ENCODE data around the gene YIPF2.
A peak's percentile ranks its signal among the peaks of the same experiment; 100 is the strongest.

YIPF2 gene

GRCh38 chr19:10895920-10896319 is 32.5 kb downstream of the YIPF2 start:
- Histone ChIP-seq H3K27me3 (ENCODE audit: control insufficient read depth, insufficient read depth, low read length) (no peaks in the 10 kb centered on the region), H3K27ac (ENCODE audit: low read length) (no peak overlapping the region), H3K4me1 (ENCODE audit: control insufficient read depth, low read depth, low read length) (peaks cover 26% of the 10 kb centered on the region), H3K9ac (ENCODE audit: low read length) (no peak overlapping the region), H3K9me3 (ENCODE audit: control insufficient read depth, low read depth, low read length) (no peaks in the 10 kb centered on the region), H3K36me3 (ENCODE audit: control insufficient read depth, low read depth, low read length) (no peaks in the 10 kb centered on the region), H3K4me3 (ENCODE audit: low read length) (no peak overlapping the region)

- Histone ChIP-seq H3K9me3 (ENCODE audit: control insufficient read depth, low read depth, low read length) (no peaks in the 10 kb centered on the region), H3K27ac (ENCODE audit: low read length) (no peak overlapping the region), H3K9ac (ENCODE audit: low read length) (no peak overlapping the region), H3K27me3 (ENCODE audit: control insufficient read depth, insufficient read depth, low read length) (no peaks in the 10 kb centered on the region), H3K4me1 (ENCODE audit: control insufficient read depth, low read depth, low read length) (peaks cover 28% of the 10 kb centered on the region), H3K36me3 (ENCODE audit: control insufficient read depth, low read depth, low read length) (no peaks in the 10 kb centered on the region), H3K4me3 (ENCODE audit: low read length) (no peak overlapping the region)
These were observed 33.1 kb downstream of the YIPF2 start for GRCh38 chr19:10895363-10895762.

- Histone ChIP-seq H3K27ac (ENCODE audit: low read length) (no peak overlapping the region), H3K36me3 (ENCODE audit: control insufficient read depth, low read depth, low read length) (no peaks in the 10 kb centered on the region), H3K9ac (ENCODE audit: low read length) (no peak overlapping the region), H3K9me3 (ENCODE audit: control insufficient read depth, low read depth, low read length) (no peaks in the 10 kb centered on the region), H3K27me3 (ENCODE audit: control insufficient read depth, insufficient read depth, low read length) (no peaks in the 10 kb centered on the region), H3K4me3 (ENCODE audit: low read length) (no peak overlapping the region), H3K4me1 (ENCODE audit: control insufficient read depth, low read depth, low read length) (peaks cover 28% of the 10 kb centered on the region)
These were observed 33.6 kb downstream of the YIPF2 start for GRCh38 chr19:10894911-10895213.

- Histone ChIP-seq H3K9me3 (ENCODE audit: control insufficient read depth, low read depth, low read length) (no peaks in the 10 kb centered on the region), H3K4me3 (ENCODE audit: low read length) (no peak overlapping the region), H3K9ac (ENCODE audit: low read length) (no peak overlapping the region), H3K4me1 (ENCODE audit: control insufficient read depth, low read depth, low read length) (peaks cover 44% of the 10 kb centered on the region), H3K36me3 (ENCODE audit: control insufficient read depth, low read depth, low read length) (no peaks in the 10 kb centered on the region), H3K27ac (ENCODE audit: low read length) (no peak overlapping the region), H3K27me3 (ENCODE audit: control insufficient read depth, insufficient read depth, low read length) (no peaks in the 10 kb centered on the region)
These were observed 36.2 kb downstream of the YIPF2 start for GRCh38 chr19:10892256-10892655.

- Histone ChIP-seq H3K4me1 (ENCODE audit: control insufficient read depth, low read depth, low read length) (peaks cover 48% of the 10 kb centered on the region), H3K36me3 (ENCODE audit: control insufficient read depth, low read depth, low read length) (no peaks in the 10 kb centered on the region), H3K27ac (ENCODE audit: low read length) (no peak overlapping the region), H3K4me3 (ENCODE audit: low read length) (no peak overlapping the region), H3K27me3 (ENCODE audit: control insufficient read depth, insufficient read depth, low read length) (no peaks in the 10 kb centered on the region), H3K9ac (ENCODE audit: low read length) (no peak overlapping the region), H3K9me3 (ENCODE audit: control insufficient read depth, low read depth, low read length) (no peaks in the 10 kb centered on the region)
These were observed 36.9 kb downstream of the YIPF2 start for GRCh38 chr19:10891405-10892086.

- Histone ChIP-seq H3K4me1 (ENCODE audit: control insufficient read depth, low read depth, low read length) (peaks cover 55% of the 10 kb centered on the region), H3K9ac (ENCODE audit: low read length) (no peak overlapping the region), H3K27ac (ENCODE audit: low read length) (no peak overlapping the region), H3K36me3 (ENCODE audit: control insufficient read depth, low read depth, low read length) (no peaks in the 10 kb centered on the region), H3K27me3 (ENCODE audit: control insufficient read depth, insufficient read depth, low read length) (no peaks in the 10 kb centered on the region), H3K4me3 (ENCODE audit: low read length) (no peak overlapping the region), H3K9me3 (ENCODE audit: control insufficient read depth, low read depth, low read length) (no peaks in the 10 kb centered on the region)
These were observed 38.6 kb downstream of the YIPF2 start for GRCh38 chr19:10889880-10890279.

- no peaks in the 10 kb centered on the region for H3K27me3 ChIP-seq (ENCODE audit: control insufficient read depth, insufficient read depth, low read length)
- H3K9ac ChIP-seq (ENCODE audit: low read length) = peak overlapping the region; percentile 33
- no peaks in the 10 kb centered on the region for H3K36me3 ChIP-seq (ENCODE audit: control insufficient read depth, low read depth, low read length)
- H3K27ac ChIP-seq (ENCODE audit: low read length) = peak overlapping the region; percentile 77
- H3K4me1 ChIP-seq (ENCODE audit: control insufficient read depth, low read depth, low read length) = peaks cover 50% of the 10 kb centered on the region
- H3K4me3 ChIP-seq (ENCODE audit: low read length) = peak overlapping the region; percentile 39
- no peaks in the 10 kb centered on the region for H3K9me3 ChIP-seq (ENCODE audit: control insufficient read depth, low read depth, low read length)
These were observed 40.0 kb downstream of the YIPF2 start for GRCh38 chr19:10888421-10888866.

GRCh38 chr19:10887616-10888367 is 40.6 kb downstream of the YIPF2 start:
- Histone ChIP-seq H3K27me3 (ENCODE audit: control insufficient read depth, insufficient read depth, low read length) (no peaks in the 10 kb centered on the region), H3K9ac (ENCODE audit: low read length) (peak overlapping the region; percentile 33), H3K4me3 (ENCODE audit: low read length) (peak overlapping the region; percentile 39), H3K27ac (ENCODE audit: low read length) (peak overlapping the region; percentile 77), H3K9me3 (ENCODE audit: control insufficient read depth, low read depth, low read length) (no peaks in the 10 kb centered on the region), H3K36me3 (ENCODE audit: control insufficient read depth, low read depth, low read length) (no peaks in the 10 kb centered on the region), H3K4me1 (ENCODE audit: control insufficient read depth, low read depth, low read length) (peaks cover 50% of the 10 kb centered on the region)

- H3K4me3 ChIP-seq (ENCODE audit: low read length) = no peak overlapping the region
- no peaks in the 10 kb centered on the region for H3K9me3 ChIP-seq (ENCODE audit: control insufficient read depth, low read depth, low read length)
- no peaks in the 10 kb centered on the region for H3K36me3 ChIP-seq (ENCODE audit: control insufficient read depth, low read depth, low read length)
- no peak overlapping the region for H3K9ac ChIP-seq (ENCODE audit: low read length)
- H3K27ac ChIP-seq (ENCODE audit: low read length) = no peak overlapping the region
- H3K27me3 ChIP-seq (ENCODE audit: control insufficient read depth, insufficient read depth, low read length) = no peaks in the 10 kb centered on the region
- peaks cover 49% of the 10 kb centered on the region for H3K4me1 ChIP-seq (ENCODE audit: control insufficient read depth, low read depth, low read length)
These were observed 43.0 kb downstream of the YIPF2 start for GRCh38 chr19:10885201-10886169.

GRCh38 chr19:10884274-10884673 is 44.2 kb downstream of the YIPF2 start:
- Histone ChIP-seq H3K9ac (ENCODE audit: low read length) (no peak overlapping the region), H3K4me3 (ENCODE audit: low read length) (no peak overlapping the region), H3K36me3 (ENCODE audit: control insufficient read depth, low read depth, low read length) (no peaks in the 10 kb centered on the region), H3K4me1 (ENCODE audit: control insufficient read depth, low read depth, low read length) (peaks cover 61% of the 10 kb centered on the region), H3K9me3 (ENCODE audit: control insufficient read depth, low read depth, low read length) (no peaks in the 10 kb centered on the region), H3K27ac (ENCODE audit: low read length) (no peak overlapping the region), H3K27me3 (ENCODE audit: control insufficient read depth, insufficient read depth, low read length) (no peaks in the 10 kb centered on the region)

- H3K9ac ChIP-seq (ENCODE audit: low read length) = no peak overlapping the region
These were observed 46.4 kb downstream of the YIPF2 start for GRCh38 chr19:10882108-10882457.

More at GRCh38 chr19:10882108-10882457, 46.4 kb downstream of the YIPF2 start:
- no peaks in the 10 kb centered on the region for H3K27me3 ChIP-seq (ENCODE audit: control insufficient read depth, insufficient read depth, low read length)
- peaks cover 52% of the 10 kb centered on the region for H3K4me1 ChIP-seq (ENCODE audit: control insufficient read depth, low read depth, low read length)
- H3K36me3 ChIP-seq (ENCODE audit: control insufficient read depth, low read depth, low read length) = no peaks in the 10 kb centered on the region
- no peaks in the 10 kb centered on the region for H3K9me3 ChIP-seq (ENCODE audit: control insufficient read depth, low read depth, low read length)
- peak overlapping the region; percentile 35 for H3K4me3 ChIP-seq (ENCODE audit: low read length)
- peak overlapping the region; percentile 19 for H3K27ac ChIP-seq (ENCODE audit: low read length)

All from iPS-18a (cell line).